Activated naive CD4-positive, alpha-beta T cell (primary cell): ENCODE measurements around the gene MRPL14.

Source experiments
- DNase-seq, 4 experiments: peaks; one replicate each; lab custom pipeline; 2025; lab: John Stamatoyannopoulos, UW

The MRPL14 gene

DNA sequence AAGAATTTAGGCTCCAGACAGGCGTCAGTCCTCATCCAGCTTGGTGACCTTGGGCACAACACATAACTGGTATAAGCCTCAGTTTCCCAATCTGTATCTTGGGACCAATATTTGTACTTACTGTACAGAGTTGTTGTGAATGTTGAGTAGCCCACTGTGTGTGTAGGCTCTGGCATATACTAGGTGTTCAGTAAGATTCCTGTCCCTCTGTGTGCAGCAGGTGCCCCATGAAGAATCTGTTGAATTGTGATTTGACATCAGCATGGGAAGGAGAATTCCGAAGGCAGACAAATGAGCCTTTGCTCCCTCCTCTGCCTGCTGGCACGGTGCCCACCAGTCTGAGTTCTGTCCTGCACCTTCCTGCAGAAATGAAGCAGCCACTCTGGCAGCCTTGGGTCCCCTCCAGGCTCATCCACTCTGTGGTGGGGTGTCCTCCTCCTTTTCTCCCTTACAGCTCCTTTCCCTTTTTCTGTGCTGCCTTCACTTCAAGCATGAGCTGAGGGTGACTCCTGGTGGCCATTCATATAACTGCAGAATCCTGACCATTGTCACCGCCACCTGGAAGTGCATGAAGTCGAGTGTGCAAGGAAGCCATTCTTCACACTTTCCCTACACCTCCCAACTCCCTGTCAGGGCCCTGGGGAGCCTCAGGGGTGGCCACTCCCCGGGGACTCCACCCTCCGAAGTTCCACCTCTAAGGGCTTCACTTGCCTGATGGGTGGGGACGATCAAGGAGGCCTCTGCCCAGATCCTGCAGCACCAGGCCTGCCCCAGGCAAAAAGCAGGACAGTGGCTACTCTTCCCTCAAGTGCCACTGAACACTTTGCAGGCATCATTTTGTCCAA, 48.2 kb downstream of the MRPL14 start:
- DNase-seq = no peak

DNA sequence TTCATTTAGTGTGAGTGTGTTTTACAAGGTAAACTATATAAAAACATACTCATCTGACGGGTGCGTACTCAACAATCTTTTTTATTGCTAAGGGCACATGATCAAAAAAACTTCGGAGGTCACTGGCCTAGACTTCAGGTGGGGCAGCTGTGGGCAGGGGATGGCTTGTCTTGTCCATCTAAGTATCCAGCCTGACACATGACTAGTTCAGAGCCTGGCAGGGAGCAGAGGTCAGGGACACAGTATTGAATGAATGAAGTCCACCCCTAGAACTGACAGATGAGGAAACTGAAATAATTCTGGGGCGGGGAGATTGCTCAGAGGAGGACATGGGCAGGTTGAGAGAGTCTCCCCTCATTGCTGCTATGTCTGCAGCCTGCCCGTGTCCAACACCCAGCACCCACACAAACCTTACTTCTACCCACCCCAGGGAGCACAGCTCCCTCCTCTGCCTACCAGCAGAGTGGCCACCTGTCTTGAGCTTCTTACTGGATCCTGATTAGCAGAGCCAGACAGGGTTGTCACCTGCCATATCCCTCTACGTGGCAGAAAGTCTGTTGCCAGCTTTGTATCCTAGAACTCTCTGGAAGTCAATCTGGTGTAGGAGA, 48.9 kb downstream of the MRPL14 start:
- no peak for DNase-seq

DNA sequence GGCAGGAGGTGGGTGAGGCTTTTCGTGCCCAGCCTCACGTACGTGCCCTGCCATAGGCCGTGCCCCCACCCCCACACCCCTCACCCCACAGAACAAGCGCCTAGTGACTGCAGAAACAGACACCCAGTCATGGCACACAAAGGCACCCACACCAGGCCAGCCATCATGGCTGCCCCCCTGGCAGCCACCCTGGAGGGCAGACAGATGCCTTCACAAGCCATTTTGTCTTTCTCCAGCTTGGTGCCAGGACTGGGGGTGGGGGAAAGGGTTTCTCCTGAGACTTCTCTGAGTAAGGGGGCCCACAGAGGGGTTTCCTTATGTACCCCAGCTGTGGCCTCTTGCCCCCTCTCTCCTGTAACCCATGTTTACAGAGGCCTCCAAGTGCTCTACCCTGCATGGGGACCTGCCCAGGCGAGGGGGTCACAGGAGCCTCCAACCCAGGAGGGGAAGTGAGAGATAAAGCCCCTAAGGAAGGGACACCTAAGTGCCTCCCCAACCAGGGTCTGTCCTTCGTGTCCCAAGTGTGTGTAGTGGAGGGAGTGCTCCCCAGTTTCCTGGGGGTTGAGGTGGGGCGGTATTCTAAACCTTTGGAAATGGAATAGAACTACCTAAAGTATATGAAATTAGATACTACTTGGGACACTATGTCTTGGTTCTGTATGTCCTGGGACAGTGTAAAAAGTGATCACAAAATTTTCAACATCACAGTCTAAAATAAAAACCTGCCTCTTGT, 49.9 kb downstream of the MRPL14 start:
- DNase-seq = no peak

DNA sequence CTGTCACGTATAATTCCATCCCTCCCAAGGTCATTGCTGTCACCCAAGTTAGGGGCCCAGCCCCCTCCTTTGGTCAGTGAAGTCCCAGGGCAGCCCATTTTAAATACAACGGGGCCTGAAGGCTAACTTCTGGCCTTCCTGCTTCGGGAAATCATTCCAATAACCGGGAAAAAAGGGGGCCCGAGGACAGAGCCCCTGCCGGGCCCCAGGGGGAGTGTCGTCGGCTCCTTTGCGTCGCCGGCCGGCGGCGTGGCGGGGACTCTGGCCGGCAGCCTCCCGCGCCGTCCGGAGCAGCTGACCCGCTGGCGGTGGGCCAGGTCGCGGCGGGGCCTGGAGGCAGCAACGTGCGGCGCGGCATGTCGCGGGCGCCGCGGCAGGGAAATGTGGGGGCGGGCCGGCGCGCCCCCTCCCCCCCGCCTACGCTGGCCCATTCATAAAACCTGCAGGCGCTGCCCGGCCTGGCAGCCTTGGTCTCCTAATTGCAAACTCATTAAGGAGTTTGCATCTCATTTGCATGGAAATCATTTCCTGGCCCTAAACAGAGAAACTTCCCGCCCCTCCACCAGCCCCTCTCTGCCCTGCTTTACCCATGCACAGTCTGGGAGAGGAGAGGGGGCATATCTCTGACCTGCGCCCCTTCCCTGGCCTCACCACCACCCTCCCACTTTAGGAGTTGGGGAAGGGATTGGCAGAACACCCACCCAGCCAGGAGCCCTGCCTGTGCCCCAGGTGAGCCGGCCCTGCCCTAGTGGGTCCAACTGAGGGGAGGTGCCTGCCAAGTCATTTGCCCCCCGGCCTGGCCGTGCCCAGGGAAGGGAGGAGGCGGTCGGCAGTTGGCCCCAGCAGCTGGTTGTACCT, 50.7 kb downstream of the MRPL14 start:
- DNase-seq = no peak

DNA sequence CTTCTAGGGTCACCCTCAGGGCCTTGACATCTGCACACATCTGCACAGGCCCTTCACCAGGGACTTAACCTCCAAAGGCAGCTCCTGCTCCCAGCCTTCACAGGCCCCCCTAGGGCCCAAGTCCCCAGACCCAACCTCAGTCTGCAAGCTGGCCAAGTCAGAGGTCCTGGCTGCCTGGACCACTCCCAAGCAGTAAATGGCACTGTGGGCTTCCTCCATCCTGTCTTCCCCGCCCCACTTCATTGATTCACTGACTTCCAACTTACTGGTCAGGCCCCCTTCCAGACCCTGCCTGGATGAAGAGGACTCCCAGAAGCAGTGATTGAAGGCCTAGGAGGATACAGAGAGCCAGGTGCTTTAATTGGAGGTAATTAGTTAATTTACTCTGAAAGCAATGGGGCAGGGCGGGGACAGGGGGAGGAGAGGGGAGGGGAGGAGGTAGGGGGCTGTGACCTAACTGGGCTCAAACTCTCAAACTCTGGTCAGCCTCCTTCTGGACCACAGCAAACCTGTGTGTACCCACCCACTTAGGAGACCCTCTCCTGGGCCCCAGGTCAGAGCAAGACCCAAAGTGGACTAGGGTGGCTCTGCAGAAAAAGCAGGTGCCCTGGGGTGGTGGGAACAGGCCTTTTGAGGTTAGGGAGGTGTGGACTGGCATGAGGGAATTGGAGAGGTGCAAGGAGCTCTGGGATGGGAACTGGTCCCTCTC, 51.5 kb downstream of the MRPL14 start:
- DNase-seq = no peak

DNA sequence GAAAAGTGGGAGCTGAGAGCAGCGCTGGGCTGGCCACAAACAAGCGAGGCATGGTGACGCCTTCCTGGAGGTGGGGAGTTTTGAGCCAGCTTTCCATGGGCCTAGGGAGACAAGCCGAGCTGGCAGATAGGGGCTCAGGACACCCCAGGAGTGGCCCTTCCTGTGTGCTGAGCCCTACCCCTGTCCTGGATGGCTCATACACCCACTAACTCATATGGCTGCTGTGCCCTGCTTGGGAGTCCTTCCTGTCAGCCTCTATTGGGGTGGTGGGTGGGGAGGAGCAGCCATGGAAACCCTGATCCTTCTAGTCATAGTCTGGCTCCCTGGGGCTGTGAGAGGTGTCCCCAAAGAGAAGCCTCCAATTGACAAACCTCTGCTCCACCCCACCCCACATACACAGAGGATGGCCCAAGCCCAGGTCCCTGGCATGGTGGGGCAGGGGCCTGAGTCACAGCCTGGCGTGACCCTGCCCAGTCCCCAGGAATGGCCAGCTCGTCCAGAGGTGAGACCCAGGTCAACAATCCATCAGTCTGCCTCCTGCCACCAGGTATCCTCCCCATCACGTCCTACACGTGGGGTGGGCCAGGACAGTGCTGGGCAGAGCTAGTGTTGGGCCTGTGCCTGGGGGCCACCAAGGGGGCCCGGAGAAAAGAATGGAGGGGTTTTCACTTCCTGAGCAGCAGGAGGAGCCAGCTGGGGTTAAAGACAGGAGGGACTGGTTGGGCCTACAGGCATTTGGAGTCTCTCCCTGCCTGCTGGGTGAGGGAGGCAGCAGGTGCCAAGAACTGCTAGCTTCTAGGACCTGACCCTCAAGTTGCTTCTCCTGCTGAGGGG, 52.2 kb downstream of the MRPL14 start:
- no peak for DNase-seq

DNA sequence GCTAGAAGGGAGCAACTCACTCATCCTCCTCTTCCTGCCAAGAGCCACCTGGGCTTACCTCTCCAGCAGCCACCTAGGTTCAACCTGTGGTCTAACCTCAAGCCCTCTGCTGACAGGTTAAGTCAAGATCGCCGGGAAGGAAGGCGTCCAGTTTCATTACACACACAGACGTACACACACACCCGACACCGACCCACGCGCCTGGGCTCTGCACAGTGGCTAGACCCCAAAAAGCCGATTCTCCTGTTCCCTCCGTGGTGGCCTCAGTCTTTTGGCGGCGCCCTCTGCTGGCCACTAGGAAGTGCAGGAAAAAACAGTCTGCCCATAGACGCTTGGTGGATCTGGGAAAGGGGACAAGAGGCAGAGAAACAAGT, 52.8 kb downstream of the MRPL14 start:
- no peak for DNase-seq

DNA sequence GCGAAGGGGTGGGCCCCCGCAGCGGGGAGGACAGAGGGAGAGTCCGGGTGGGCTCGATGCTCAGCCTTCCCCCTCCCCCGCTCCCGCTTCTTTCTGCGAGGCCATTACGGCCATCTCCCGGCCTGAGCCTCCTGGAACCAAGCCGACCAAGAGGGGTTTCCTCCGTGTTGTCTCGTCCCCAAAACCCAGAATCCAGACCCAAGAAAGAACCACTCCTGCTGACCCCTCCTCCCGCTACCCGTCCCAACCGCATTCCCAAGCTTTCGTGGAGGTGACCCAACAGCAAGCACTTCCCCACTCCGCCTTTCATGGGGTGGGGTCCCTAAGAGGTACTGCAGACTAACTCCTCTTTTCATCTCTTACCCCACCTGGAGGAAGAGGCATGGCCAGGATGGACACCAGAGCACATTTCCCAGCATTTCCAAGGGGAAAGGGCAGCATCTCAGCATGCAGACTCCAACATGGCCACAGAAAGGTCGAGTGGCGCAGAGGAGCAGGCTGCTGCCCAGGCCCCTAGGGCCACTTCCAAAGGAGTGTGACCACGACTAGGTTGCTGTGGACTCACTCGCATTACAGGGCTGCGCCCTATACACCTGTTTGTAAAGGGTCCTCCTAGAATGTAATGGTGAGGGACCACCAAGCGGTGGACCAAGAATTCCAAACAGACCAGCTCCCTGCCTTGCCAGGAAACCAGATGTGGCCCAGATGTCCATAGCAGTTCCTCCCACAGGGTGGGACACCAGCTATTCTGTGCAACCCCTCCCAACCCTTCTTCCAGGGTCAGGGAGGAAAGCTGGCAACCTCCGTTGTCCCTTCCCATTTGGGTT, 53.4 kb downstream of the MRPL14 start:
- DNase-seq = no peak

DNA sequence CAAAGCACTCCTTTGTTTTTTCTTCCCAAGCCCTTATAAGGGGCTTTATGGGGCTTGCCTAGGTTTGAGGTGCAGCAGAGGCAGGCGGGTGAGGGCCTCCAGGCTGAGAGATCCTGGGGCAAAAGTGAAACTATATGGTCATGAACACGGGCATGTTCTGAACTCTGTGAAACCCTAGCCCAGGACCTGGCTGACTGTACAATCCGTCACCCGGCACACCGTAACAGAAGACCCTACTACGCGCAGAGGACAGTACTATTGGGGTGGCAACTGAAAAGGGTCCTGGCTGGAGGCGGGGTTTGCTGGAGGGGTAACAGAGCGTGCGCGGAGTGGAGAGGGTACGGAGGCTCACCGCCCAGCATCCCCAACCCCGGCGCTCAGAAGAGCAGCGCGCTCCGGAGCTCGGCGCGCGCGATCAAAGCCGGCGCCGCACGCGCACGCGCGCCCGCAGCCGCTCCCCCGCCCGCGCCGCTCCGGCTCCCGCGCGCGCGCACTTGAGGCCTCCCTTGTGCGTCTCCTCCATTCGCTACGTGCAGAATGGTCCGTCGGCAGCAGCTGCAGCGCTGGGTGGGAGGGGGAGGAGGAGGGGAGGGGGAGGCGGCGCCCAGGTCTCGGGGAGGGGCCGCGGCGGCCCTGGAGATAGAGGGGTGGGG, 54.2 kb downstream of the MRPL14 start:
- no peak for DNase-seq

DNA sequence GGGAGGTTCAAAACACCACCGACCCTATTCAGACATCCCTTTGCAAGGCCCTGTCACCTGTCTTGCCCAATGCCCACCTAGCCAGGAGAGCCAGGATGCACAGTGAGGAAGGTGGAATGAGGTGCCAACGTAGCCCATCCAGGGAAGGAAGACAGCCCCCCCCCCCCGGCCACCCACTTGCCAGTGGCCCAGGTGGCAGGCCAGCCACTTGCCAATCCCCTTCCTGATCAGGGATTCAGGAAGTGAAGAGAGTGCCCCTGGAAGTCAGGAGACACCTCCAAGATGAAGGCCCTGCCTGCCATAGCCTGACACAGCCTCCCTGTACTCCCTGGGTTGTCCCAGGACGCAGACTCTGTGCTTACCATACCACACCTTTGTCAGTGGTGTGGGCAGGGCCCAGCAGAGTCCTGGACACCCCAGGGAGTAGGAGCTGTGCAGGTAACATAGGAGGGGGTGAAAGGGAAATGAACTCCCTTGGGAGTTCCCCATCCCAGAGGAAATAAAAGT, 54.7 kb downstream of the MRPL14 start:
- DNase-seq = no peak

DNA sequence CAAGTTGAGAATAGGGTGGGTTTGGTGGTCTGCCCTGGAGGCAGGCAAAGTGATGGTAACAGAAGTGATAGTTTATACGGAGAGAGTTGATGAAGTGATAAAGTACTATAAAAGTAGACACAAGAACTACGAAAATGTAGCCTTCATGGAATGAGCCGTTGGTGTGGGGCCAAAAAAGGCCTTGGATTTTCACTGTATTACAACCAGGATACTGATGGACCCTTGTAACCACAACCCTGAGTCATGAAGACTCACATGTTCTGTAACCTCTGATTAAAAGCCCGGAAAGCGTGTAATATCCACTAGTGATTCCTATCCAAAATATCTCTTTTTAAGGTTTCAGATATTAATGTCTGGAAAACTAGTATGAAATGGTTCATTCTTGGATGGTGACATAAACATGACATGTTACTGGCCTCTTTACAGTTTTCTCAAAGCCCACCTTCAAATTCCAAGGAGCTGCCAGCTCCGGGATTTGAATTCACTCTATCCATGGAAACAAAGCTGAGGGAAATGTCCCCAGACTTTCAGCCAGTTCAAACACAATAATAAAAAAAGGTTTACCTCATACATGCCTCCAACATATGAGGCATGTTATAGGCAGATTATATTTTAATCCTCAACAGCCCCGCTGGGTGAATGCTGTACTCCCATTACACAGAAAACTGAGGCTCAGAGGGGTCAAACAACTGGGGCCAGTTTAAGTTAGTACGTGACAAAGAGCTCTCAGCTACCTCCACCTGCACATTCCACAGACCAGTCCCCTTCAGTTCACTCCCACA, 55.4 kb downstream of the MRPL14 start:
- DNase-seq = no peak

DNA sequence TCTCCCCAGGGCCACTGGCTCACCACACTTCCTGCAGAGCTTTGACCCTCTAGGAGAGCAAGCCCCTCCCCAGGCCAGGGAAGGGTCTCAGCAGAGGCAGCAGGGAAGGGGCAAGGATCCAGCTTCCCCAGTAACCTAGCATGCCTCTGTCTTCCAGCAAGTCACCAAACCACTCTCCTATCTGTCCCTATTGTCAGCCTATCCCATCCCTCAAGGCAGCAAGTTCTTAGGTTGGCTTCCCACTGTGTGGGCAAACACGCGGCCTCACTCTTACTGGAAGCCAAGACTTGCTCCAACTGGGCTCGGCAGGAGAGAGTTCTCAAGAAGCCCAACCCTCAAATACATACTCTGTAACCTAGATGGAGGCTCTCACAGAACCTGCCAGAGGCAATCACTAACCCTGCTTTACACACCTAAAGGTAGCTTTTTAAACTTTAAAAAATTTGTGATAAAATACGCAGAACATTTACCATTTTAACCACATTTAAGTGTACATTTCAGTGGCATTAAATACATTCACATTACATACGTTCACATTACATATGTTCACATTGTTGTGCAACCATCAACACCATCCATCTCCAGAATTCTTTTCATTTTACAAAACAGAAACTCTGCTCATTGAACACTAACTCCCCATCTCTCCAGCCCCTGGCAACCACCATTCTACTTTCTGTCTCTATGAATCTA, 58.5 kb downstream of the MRPL14 start:
- no peak for DNase-seq

DNA sequence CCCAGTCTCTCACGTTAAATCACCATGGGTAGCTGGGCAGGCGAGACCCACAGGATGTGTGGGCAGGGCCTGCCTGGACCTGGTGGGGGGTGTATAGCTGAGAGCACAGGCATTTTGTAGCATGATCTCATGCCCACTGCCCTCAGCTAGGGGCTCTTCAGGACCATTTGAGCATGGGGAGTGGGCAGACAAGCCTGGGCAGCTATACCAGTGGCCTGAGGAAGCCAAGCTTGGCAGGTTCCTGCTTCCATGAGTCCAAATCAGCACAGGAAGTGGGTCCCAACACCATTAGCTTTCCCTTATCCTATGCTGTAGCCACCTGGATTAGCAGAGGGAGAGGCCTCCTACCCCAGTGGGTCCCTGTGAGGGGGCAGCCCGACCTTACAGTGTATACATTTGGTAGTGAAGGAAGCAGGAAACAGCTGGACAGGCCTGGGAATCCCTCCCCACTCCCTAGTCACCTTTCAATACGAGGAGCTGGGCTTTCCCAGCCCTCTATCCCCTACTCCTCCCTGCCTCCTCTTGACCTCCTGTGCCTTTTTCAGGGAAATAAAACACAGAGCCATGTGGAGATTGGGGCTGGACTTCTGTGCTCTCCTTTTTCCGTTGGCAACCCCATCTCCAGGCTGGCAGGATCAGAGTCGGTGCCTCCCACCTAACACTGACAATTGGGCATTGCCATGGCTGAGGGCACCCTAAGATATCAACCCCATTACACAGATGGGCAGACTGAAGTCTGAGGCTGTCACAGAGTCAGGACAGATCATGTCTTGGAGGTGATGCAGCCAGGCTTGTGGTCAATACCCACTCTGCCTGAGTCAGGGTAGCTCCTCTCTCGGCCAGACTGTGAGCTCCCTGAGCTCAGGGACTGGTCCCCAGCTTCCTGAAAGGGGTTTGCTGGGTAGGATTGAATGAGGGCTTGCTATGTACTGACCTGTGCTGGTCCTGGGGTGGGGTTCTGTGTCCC, 59.8 kb downstream of the MRPL14 start:
- no peak for DNase-seq

DNA sequence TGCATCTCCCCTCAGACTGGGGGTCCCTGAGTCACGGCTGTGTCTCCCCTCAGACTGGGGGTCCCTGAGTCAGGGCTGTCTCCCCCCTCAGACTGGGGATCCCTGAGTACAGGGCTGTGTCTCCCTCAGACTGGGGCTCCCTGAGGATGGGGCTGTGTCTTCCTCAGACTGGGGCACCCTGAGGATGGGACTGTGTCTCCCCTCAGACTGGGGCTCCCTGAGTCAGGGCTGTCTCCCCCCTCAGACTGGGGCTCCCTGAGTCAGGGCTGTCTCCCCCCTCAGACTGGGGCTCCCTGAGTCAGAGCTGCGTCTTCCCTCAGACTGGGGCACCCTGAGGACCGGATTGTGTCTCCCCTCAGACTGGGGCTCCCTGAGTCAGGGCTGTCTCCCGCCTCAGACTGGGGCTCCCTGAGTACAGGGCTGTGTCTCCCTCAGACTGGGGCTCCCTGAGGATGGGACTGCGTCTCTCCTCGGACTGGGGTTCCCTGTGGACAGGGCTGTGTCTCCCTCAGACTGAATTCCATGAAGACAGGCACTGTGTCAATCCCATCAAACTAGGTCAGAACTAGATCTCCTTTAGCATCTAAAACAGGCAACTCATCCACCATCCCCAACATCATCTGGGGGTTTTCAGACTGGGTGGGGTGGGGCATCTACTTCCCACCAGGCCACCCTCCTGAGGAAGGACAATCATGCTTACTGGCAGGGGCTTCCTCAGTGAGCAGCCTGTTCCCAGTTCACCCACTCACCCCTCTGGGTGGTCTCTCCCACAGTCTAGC, 60.7 kb downstream of the MRPL14 start:
- no peak for DNase-seq

DNA sequence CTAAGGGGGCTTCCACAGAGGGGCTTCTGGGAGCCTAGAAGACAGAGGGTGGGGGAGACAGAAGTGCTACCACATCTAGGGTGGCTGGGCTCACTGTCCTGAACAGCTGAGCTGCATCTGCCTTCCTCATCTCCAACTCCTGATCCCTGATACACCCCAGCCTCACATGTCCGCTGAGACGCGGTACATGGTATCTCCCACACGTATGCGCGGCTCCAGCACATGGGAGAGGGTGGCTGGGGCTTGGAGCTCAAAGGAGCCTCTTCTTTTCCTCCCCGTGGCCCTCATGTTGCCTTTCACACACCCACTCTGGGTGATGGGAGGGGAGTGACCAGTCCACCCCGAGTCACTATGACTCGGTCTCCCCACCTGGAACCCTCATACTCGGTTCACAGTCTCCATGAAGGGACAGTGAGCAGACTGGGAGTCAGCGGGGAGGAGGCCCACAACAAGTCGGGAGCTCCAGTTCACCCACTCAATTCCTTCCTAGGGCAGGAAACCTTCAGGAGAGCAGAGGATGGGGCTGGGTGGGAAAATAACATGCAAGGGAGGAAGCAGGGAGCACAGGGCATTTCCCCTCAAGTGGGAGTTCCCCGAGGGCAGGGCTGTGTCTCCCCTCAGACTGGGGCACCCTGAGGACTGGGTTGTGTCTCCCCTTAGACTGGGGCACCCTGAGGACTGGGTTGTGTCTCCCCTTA, 61.7 kb downstream of the MRPL14 start:
- no peak for DNase-seq
